Thyroid gland (tissue), 4 donors: ENCODE results near the gene B3GALT4.
A peak's percentile ranks its signal among the peaks of the same experiment; 100 is the strongest.

ENCODE experiments used
- CTCF ChIP-seq, 6 experiments: fragments of 200-600 bp in 3 of 6; fragments of 450-650 bp in 3 of 6; sonication (generic) in 3 of 6; IDR thresholded peaks; one replicate each; pipeline ENCODE4 v1.5.1; 2016 to 2019; ENCODE audit warnings: antibody characterized with exemption in 6 of 6, mild to moderate bottlenecking in 2 of 6, inconsistent platforms in 1 of 6, moderate library complexity in 1 of 6
- POLR2A ChIP-seq, 2 donors: fragments of 450-650 bp; IDR thresholded peaks; one replicate each; pipeline ENCODE4 v1.6.1; 2017; ENCODE audit warnings: antibody characterized with exemption in 2 of 2, mild to moderate bottlenecking in 2 of 2, moderate library complexity in 1 of 2

DNA sequence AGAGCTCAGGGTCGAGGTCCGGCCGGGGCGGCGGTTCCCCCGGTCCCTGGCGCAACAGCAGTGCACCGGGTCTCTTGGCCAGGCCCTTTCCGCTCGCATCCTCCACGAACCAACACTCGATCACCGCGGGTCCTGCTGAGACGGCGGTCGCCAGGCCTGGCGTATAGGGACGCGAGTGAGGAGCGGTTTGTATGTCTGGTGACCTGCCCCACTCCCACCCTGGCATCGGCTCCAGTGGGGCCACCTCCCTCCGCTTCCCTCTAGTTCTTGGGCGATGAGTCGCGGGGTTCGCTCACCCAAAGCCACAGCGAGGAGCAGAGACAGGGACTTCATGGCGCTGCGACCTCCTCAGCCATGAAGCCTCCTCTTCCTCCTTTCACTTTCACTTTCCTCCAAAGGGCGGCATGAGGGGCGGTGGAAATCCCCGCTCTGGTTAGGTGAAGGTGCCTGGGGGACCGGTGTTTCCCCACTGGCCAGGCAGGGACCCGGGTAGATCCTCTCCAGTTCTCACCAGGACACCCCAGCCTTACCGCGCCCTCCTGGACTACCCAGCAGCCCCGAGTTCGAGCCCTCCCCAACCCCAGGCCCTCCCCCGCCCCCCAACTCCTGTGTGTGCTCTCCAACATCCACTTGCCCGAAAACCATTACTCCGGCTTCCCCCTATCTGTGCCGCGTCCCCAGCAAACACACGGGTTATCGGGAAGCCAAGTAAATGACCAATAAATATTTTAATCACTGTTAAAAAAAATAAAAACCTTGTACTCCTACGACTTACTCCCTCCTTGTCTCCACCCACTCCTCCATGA, 37.0 kb downstream of the B3GALT4 start, which contains the start of gene TAPBP:
- no peak for TF ChIP-seq CTCF (IDR thresholded peaks at IDR 0.05)
- peak; percentile 43 to 72 for TF ChIP-seq POLR2A (IDR thresholded peaks at IDR 0.05)
